Measurements from ENCODE around the gene TAS1R2. TPM values are rescaled to one million over a fixed set of nuclear protein-coding genes. Genes with fewer than 3 reads are reported as not detected.

TAS1R2 gene
- total and polyA plus RNA-seq, 2 experiments from 2014 or later: not detected

GRCh38 chr1:18830596-18830995 lies 28.9 kb downstream of the TAS1R2 start:
- Histone ChIP-seq H3K9me2 (ENCODE audit: insufficient read depth) (no peaks in the 10 kb centered on the region), H3K4me2 (no peak overlapping the region), H3K27ac (ENCODE audit: low read depth) (no peak overlapping the region), H3K4me3 (no peak overlapping the region), H2AFZ (no peak overlapping the region), H3K4me1 (ENCODE audit: insufficient read depth) (no peaks in the 10 kb centered on the region), H4K20me1 (replicated peaks; ENCODE audit: insufficient read depth) (no peaks in the 10 kb centered on the region), H3K36me3 (ENCODE audit: insufficient read depth) (no peaks in the 10 kb centered on the region), H3K27me3 (ENCODE audit: insufficient read depth) (no peaks in the 10 kb centered on the region), H3K79me2 (replicated peaks; ENCODE audit: insufficient read depth) (no peaks in the 10 kb centered on the region), H3F3A (replicated peaks; ENCODE audit: low read depth) (no peaks in the 10 kb centered on the region)
- ATAC-seq (no peak), DNase-seq (ENCODE audit: low spot score) (no peak)
- Mint-ChIP-seq H3K27me3 (ENCODE audit: insufficient read depth, low read depth, poor library complexity) (peaks cover 13% of the 10 kb centered on the region), H3K27ac (no peak overlapping the region), H3K4me3 (no peak overlapping the region), H3K9me3 (peaks cover 34% of the 10 kb centered on the region), H3K36me3 (ENCODE audit: low read depth) (peaks cover 8% of the 10 kb centered on the region; the same call in 2 of the 3 replicates), H3K4me1 (no peaks in the 10 kb centered on the region)
- TF ChIP-seq NANOG (IDR thresholded peaks at IDR 0.05; ENCODE audit: borderline replicate concordance) (no peak), POLR2AphosphoS5 (IDR thresholded peaks at IDR 0.05; ENCODE audit: low read depth) (no peak), ZNF331 (CRISPR knock-in tag; IDR thresholded peaks at IDR 0.05; ENCODE audit: low read depth) (no peak), EZH2 (IDR thresholded peaks at IDR 0.05; ENCODE audit: low read depth, unreplicated experiment) (no peak), ZNF114 (CRISPR knock-in tag; IDR thresholded peaks at IDR 0.05) (no peak), EZH2phosphoT487 (IDR thresholded peaks at IDR 0.05; ENCODE audit: unreplicated experiment) (no peak), ZNF462 (CRISPR knock-in tag; IDR thresholded peaks at IDR 0.05) (no peak), STAT1 (IDR thresholded peaks at IDR 0.05; ENCODE audit: unreplicated experiment) (no peak), JUNB (IDR thresholded peaks at IDR 0.05; ENCODE audit: unreplicated experiment) (no peak), CTCF (conservative IDR thresholded peaks at IDR 0.05; ENCODE audit: low read depth in 2 of 2) (no peak), CREB1 (CRISPR knock-in tag; IDR thresholded peaks at IDR 0.05; ENCODE audit: low read depth) (no peak), ETS1 (IDR thresholded peaks at IDR 0.05) (no peak), REST (IDR thresholded peaks at IDR 0.05; ENCODE audit: unreplicated experiment) (no peak)

Data from GM23338 (cell line).